Left renal cortex interstitium (tissue), 4 donors: Measurements from ENCODE around the gene PLIN4. TPM values are rescaled to one million over a fixed set of nuclear protein-coding genes. Genes with fewer than 3 reads are reported as not detected.

Experiments used
- DNase-seq, 4 donors: peaks; one replicate each; pipeline ENCODE4 v3.0.0-alpha.2; 2013; ENCODE audit warnings: low read depth in 4 of 4, low spot score in 2 of 4, missing footprints in 1 of 4
- polyA plus RNA-seq, 4 donors: library from polyadenylated mRNA; unstranded; fragments of 120-200 nt; gene quantifications; one replicate each; pipeline ENCODE4 v1.2.1, GENCODE V29; 2013; ENCODE audit not compliant: insufficient read length in 4 of 4

The PLIN4 gene
- polyA plus RNA-seq, 4 donors, result 0.48 to 2.2 (median 1.1) TPM

DNA sequence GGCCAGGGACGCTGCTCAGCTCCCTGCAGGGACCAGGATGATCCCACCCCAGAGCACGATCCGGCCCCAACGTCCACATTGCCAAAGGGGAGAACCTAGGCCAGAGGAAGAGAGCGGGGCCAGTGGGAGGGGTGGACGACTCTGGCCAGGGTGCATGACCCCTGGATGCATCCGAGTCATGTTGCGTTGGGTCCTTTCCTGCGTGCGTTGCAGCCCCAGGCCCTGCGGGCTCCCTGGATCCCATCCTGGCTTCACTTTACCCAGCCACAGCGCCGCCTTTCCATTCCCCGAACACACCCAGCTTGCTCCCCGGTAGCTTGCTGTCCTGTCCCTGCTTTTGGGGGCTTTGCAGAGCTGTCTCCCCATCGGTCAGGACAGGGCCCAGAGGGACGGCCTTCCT lies 10.5 kb downstream of the PLIN4 start:
- DNase-seq, result no peak

DNA sequence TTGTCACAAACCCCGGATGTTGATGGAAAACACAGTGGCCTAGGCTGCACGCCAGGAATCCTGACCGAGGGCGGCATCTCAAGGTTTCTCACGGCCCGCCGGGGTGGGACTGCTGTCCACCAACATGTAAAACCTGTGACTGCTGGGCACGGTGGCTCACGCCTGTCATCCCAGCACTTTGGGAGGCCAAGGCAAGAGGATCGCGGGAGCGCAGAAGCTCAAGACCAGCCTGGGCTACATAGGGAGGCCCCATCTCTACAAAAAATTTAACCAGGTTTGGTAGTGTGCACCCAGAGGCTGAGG lies 11.2 kb downstream of the PLIN4 start:
- DNase-seq, result no peak

DNA sequence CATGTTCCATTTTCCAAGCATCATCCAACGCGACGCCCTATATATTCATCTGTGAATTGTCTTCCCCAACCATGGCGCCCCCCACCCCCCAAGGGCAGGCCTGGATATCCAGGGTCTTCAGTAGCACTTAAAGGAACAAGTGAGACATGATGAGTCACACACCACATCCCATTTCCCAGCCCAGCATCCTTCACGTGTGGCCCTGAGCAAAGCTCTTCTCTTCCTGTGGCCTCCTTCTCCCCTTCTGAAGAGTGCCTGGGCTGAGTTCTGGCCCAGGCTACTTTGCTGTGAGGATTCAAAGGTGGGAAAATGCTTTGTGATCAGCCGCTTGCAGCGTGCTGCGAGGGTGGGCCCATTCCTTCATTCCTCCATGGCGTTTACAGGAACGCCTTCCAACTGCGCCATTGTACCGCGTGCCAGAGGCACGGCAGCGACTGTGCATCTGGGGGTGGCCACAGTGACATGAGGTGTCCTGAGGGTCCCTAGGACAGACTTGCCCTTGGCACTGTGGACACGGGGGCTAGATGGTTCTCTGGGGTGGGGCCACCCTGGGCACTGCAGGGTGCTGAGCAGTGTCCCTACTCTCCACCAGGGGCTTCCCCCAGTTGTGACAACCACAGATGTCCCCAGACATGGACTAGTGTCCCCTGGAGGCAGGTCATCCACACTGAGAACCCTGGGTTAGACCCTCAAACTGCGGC lies 11.7 kb downstream of the PLIN4 start:
- DNase-seq, result no peak

DNA sequence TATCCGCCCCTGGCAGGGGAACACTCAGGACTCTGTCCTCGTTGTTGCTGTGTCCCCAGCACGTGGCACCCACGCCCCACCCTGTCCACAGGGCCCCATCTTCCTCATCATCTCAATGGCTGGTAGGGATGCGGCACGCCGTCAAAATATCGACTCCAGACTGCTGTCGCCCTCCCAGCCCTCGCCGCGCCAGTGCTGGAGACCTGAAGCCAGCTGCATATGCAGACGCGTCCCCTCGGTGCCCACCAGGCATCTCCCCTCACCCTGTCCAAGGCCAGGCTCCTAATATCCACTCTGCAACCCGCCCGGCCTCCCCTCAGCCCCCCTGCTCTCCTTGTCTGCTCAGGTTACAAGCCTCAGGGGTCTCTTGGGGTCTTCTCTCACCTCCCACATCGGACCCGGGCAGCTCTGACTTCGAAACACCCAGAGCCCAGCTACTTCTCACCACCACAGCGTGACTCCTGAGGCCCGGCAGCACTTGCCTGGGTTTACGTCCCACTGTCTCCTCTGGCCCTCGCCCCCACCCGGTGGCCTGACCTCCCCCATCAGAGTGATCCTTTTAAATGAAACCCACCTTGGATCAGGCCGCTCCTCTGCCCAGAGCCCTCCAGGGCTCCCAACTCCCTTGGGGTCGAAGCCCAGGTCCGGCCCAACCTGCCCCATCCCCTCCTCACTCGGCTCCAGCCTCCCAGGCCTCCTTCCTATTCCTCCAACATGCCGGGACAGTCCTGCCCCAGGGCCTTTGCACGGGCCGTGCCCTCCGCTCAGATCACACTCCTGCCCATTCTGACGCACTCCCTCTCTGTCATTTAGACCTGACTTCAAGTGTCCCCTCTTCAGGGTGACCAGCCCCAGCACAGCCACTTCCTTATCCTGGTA lies 12.5 kb downstream of the PLIN4 start:
- DNase-seq, result no peak

DNA sequence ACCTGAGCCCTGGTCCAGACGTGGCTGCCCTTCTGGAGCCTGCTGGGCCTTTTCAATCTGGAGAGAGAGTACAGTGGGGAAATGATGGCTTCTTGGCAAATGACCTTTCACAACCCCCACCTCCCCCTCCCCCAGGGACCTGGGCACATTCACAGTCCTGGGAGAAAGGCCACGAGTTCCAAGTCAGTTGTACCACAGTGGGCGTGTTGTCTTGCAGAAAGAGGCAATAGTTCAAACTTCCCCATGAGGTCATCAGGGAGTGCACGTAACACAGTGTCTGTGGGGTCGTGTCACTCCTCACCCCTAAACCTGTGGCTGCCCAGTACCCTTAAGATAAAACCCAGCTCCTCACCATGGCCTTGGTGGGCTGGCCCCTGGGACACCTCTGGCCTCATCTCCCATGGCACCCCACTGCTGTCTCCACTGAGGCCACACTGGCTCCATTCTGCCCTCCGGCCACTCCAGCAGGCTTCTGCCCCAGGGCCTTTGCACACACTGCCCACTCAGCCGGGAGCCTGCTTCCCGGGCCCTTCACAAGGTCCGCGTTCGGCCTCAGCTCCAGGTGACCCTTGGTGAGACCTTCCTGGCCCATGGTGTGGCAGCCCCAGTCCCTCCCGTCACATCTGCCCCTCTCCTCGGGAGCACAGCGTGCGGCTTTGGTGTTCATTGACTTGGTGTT lies 13.3 kb downstream of the PLIN4 start:
- DNase-seq, result no peak

DNA sequence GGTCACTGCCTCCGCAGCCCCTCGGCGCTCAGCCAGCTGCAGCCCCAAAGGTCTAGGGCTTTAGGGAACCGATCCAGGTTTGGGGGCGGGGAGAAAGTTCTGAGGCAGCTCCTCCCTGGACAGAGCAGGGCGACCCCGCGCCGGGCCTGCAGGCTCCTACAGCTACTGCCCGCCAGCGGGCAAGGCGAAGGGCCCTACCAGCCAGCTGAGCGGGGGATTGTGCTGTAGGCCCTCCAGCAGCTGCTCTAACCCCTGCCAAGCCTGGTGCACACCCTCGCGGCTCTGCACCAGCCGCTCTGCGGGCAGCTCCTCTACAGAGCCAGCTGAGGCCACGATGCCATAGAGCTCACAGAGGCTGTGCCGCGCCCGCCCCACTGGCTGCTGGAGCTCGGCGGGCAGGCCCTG lies 14.0 kb downstream of the PLIN4 start:
- no peak for DNase-seq

DNA sequence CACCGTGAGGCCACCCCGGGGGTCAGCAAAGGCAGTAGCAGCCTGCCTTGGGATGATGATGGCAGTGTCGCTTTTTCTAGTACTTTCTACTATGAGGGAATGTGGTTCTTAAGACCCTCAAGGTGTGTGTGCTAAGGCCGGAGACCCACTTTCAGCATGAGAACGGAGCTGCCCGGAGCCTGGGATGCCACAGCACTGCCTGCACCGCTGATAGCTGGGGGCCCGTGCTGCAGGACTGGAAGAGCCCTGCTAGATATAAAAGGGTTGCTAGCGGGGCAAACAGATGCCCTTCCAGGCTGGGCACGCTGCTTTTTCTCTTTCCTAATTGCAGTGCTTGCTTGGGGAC lies 14.5 kb downstream of the PLIN4 start:
- no peak for DNase-seq

DNA sequence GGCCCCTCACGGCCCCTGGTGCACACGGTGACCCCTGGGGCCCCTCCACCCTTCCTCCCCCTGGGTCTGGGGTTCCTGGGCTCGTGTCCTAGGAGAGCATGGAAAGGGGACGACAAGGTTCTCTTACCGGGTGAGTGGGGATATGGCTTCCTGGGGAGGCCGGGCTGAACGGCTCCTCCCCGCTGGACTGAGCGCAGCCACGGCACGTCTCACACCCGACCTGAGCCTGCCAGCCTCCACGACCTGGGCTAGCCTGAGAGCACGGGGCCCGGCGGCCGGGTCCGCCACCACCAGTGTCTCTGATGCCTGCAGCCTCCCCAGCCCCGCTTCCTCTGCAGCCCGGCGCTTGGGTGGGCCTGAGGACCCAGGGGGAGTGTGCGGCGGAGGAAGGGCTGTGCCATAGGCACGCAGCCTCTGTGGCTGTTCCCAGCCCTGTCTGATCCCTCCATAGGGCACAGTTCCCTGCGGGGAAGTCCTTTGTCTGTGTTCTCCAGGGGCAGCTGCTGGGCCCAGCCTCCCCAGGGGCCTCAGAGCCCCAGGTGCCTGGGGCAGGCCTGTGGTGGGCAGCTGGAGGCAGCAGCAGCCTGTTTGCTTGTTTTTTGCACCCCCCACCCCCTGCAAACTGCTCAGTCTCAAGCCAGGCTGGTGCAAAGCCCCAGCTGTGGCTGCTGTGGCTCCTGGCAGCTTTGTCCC lies 15.0 kb downstream of the PLIN4 start:
- DNase-seq, result no peak

DNA sequence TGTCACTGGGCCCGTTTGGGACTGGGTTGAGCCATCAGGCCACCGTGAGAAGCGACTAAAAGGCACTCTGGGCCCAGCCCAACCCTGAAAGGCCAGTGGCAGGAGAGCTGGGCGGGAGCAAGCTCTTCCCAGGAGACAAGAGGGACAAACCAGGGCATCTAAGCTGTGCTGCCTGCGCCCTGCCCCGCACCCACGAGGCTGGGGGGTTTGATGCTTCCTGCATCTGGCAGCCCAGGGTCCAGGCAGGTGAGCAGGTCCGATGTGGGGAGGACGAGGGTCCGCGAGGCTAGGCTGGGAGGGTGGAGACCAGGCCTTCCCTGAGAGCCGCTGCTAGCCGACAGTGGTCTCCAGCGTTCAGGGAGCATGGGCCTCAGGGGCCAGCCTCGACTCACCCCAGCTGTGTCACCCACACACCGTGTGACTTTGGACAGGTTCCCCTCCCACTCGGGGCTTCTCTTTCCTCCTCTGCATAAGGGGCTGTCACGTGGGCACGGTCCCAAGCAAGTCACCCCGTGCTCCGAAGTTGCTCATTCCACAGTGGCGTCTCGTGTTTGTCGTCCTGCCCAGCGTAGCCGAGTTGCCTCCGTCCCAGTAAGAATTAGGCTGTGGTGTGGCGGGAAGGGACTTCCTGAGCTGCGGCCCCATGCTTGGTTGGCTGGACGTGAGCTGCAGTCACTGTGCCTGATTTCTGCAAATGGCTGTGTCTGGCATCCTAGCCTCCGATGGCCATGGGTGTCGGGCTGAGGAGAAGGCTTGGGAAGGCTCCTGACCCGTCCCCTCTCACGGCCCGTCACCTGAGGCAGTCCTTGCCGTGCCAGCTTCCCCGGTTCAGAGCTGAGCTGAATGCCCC lies 15.8 kb downstream of the PLIN4 start:
- no peak for DNase-seq

DNA sequence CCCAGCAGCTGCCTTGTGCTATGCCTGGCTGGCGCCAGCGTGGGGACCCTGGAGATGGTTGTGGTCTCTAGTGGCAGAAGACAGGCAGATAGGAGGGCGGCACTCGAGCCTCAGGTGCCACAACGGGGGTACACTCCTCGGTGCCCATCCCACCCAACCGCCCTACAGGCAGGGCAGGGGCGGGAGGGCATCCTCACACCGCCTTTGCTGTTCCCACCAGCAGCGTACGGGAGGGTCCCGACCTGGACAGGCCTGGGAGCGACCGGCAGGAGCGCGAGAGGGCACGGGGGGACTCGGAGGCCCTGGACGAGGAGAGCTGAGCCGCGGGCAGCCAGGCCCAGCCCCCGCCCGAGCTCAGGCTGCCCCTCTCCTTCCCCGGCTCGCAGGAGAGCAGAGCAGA lies 16.6 kb downstream of the PLIN4 start:
- DNase-seq, result no peak

DNA sequence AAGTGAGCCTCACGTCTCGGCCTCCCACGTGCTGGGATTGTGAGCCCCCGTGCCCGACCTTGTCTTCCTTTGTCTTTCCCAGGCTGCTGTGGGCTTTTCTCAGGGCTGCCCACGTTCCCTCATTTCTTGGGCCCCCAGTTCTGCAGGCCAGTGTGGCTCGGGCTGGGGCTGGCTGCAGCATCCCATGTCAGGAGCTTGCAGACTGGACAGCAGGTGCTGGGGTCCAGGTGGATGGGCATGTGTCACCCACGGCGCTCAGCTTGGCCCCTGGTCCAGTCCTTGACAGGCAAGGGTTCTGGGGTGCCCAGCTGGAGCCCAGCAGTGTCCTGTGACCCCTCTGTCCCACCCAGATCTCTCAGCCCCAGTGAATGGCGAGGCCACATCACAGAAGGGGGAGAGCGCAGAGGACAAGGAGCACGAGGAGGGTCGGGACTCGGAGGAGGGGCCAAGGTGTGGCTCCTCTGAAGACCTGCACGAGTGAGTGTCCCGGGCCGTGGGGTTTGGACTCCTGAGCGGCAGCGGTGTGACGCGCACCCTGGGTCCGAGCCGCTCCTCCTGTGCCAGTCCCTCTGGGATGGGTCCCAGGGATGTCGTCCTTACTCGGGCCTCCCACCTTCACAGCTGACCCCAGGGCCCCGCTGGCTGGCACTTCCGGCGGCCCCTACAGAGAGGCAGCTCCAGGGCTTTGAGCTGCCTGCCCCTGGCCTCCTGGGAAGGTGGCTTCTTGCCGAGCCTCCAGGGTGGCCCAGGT lies 17.3 kb downstream of the PLIN4 start:
- DNase-seq, result no peak

DNA sequence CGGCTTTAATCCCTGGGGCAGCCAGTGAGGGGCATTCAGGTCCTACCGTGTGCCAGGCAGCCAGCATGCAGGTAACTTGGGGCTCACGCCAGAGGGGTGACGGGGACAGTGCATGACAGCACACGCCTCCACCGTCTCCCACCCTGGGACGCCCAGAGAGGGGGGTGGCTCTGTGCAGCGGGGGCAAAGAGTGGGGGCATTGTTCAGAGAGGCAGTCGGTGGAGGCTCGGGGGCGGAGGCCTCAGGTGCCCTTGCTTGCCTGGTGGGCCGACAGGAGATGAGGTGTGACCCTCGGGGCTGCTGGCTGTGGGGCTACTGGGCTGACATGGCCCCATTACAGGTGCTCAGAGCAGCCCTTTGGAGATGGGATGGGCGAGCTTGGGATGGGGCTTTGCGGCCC lies 18.4 kb downstream of the PLIN4 start:
- no peak for DNase-seq

DNA sequence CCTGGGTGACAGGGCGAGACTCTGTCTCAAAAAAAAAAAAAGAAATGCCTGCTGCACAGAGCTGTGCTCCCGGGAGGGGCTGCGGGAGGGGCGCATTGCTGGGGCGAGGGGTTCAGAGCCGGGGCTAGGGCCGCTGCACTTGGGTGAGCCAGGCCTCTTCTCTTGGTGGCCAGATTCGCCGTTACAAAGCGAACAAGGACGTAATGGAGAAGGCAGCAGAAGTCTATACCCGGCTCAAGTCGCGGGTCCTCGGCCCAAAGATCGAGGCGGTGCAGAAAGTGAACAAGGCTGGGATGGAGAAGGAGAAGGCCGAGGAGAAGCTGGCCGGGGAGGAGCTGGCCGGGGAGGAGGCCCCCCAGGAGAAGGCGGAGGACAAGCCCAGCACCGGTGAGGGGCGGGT lies 19.0 kb downstream of the PLIN4 start:
- no peak for DNase-seq

DNA sequence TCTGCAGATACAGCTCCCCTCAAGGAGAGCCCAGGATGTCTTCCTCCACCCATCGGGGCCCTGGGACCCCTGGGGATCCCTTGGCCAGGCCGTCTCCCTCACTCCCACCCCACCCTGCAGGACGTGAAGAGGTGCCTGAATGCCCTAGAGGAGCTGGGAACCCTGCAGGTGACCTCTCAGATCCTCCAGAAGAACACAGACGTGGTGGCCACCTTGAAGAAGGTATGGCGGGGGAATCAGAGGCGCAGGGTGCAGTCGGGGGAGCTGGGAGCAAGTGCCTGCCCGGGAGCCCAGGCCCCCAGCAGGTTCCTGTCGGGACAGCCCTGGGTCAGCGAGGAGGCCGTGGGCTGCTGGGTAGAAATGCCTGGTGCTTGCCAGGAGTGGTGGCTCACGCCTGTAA lies 19.6 kb downstream of the PLIN4 start:
- no peak for DNase-seq

DNA sequence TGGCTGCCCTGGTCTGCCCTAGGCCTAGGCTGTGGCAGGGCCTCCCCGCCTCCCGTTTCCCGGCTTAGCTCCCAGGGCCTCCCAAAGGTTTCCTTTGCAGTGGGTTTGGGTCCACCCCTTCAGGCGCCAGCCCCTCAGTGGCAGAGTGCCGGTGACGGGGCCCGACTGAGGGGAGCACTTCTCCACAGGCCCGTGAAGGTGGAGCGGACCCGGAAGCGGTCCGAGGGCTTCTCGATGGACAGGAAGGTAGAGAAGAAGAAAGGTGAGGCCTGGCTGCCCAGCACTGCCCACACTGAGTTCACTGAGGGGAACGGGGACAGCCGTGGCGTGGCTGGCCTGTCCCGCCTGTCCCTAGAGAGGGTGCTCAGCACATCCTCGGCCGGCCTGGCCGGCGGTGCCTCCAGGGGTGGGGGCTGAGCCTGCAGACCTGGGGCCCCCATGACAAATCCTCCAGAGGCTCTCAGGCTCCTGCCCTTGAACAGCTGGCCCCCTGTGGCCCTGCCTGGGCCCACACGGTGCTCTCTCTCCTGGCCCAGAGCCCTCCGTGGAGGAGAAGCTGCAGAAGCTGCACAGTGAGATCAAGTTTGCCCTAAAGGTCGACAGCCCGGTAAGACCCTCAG lies 20.4 kb downstream of the PLIN4 start:
- no peak for DNase-seq

DNA sequence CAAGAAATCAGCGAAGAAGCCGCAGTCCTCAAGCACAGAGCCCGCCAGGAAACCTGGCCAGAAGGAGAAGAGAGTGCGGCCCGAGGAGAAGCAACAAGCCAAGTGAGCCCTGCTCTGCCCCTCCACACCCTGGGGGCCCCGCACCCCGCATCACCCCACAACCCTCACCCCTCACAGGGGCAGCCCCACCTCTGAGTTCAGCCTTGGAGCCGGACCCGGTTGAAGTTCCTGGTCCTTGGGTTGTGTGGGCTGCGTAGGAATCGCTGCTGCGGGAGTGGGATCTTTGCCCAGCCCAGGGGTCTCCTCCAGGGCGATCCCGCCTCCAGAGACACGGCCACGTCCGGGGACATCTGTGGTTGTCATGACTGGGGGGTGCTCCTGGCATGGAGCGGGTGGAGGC lies 22.0 kb downstream of the PLIN4 start:
- DNase-seq, result no peak

DNA sequence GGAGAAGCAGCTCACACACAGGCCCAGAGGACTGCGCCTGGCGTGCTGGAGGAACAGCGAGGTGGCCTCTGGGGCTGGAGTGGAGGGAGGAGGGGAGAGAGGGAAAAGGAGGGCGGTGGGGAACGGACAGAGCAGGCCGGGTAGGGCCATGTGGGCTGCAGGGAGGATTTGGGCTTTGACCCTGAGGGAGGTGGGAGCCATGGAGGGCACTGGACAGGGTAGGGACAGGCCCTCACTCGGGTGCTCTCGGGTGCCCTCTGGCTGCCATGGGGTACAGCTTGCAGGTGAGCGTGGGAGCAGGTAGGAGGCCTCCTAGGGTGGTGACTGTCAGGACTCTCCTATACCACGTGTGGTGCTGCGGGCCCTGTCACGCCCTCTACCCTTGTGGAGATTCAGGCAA lies 22.8 kb downstream of the PLIN4 start:
- no peak for DNase-seq

DNA sequence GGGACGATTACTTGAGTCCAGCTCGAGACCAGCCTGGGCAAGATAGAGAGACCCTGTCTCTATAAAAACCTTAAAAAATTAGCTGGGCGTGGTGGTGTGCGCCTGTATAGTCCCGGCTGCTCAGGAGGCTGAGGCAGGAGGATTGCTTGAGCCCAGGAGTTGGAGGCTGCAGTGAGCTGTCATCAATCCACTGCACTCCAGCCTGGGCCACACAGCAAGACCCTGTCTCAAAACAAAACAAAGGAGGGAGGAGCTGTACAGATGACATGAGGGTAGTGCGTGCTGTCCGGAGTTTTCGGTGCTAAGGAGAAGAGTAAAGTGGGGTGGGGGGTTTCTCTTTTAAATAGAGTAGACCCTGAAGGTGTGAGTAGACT lies 23.6 kb downstream of the PLIN4 start:
- no peak for DNase-seq

DNA sequence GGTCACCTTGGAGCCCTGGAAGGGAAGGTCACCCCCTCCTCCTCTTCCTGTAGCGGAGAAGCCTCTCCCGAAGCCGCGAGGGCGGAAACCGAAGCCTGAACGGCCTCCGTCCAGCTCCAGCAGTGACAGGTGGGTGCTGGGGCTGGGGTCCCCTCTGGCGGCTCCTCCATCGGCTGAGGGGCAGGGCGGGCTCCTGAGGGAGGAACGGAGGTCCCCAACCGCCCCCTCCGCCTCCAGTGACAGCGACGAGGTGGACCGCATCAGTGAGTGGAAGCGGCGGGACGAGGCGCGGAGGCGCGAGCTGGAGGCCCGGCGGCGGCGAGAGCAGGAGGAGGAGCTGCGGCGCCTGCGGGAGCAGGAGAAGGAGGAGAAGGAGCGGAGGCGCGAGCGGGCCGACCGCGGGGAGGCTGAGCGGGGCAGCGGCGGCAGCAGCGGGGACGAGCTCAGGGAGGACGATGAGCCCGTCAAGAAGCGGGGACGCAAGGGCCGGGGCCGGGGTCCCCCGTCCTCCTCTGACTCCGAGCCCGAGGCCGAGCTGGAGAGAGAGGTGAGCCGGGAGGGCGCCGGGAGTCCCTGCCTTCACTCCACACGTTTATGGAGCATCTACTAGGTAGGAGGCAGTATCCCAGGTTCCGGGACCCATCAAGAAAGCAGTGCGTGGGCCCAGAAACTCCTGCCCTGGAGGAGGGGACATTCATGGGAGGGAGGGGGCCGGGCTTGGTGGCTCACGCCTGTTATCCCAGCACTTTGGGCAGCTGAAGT lies 24.2 kb downstream of the PLIN4 start:
- DNase-seq, result no peak
